H1 (cell line): ENCODE measurements around the gene RXRA. TPM values are rescaled to one million over a fixed set of nuclear protein-coding genes. Genes with fewer than 3 reads are reported as not detected.

Source experiments
- CHD2 ChIP-seq: IDR thresholded peaks from 2 replicates; pipeline ENCODE4 v1.6.1; 2012; ENCODE audit warnings: low read length, improper control_type of control experiment
- CHD7 ChIP-seq: fragments of 300-600 bp; sonication (generic); IDR thresholded peaks from 2 replicates; pipeline ENCODE4 v1.7.1; 2012; ENCODE audit warnings: low read length, moderate library complexity, mild to moderate bottlenecking, inconsistent platforms; ENCODE audit not compliant: insufficient replicate concordance
- GABPA ChIP-seq: IDR thresholded peaks from 2 replicates; pipeline ENCODE4 v1.6.1; 2011; ENCODE audit warnings: mild to moderate bottlenecking, low read length, moderate library complexity, borderline replicate concordance; ENCODE audit not compliant: insufficient read depth
- KDM5A ChIP-seq: fragments of 200-600 bp; IDR thresholded peaks from 2 replicates; pipeline ENCODE4 v1.7.1; 2012; ENCODE audit warnings: mild to moderate bottlenecking, low read length, inconsistent platforms, mixed read lengths
- POLR2A ChIP-seq, 2 experiments: IDR thresholded peaks; 1 replicate in 1 of 2; 2 replicates in 1 of 2; pipeline ENCODE4 v1.6.1; 2011; ENCODE audit warnings: low read depth in 2 of 2, low read length in 2 of 2, mild to moderate bottlenecking in 2 of 2; ENCODE audit errors: control extremely low read depth in 1 of 2
- RFX5 ChIP-seq: IDR thresholded peaks from 2 replicates; pipeline ENCODE4 v1.6.1; 2011; ENCODE audit warnings: low read depth, low read length, improper control_type of control experiment, borderline replicate concordance
- RNF2 ChIP-seq: fragments of 200-900, 300-1000 bp; sonication (generic); IDR thresholded peaks from 2 replicates; pipeline ENCODE4 v1.7.1; 2016; ENCODE audit warnings: borderline replicate concordance, low read depth, mild to moderate bottlenecking, antibody characterized with exemption, low read length; ENCODE audit not compliant: poor library complexity, severe bottlenecking; ENCODE audit errors: missing control alignments
- RXRA ChIP-seq: IDR thresholded peaks from 2 replicates; pipeline ENCODE4 v1.6.1; 2011; ENCODE audit warnings: low read depth, mild to moderate bottlenecking, low read length, moderate library complexity; ENCODE audit not compliant: insufficient read depth
- USF2 ChIP-seq: IDR thresholded peaks from 2 replicates; pipeline ENCODE4 v1.6.1; 2011; ENCODE audit warnings: low read length, improper control_type of control experiment
- polyA plus RNA-seq, 7 experiments: library from polyadenylated mRNA; depleted of rRNA in 3 of 7; stranded (reverse) in 5 of 7; unstranded in 2 of 7; fragments of >200 nt in 5 of 7; fragments of 200-250 nt in 2 of 7; gene quantifications; 1 replicate in 5 of 7; 2 replicates in 1 of 7; 4 replicates in 1 of 7; pipeline versions ENCODE4 v1.2.1 to v1.2.3, GENCODE V29; 2011 to 2013; ENCODE audit warnings: missing spikeins in 2 of 7, mixed read lengths in 2 of 7
- total RNA-seq: library from RNA; stranded (reverse); fragmentation: NEBNext Ultra II Directional; extraction: Animal tissue kit (Norgen Biotek cat#: 25700); gene quantifications from 2 replicates; pipeline ENCODE4 v1.2.1, GENCODE V29; 2021

RXRA gene
- total and polyA plus RNA-seq, 2 of the 8 experiments (the other 6 are each of a cell fraction or from before 2014, with no cell fraction given): 9.8 to 29.4 TPM

GRCh38 chr9:134340475-134341160, 14.4 kb downstream of the RXRA start (continued):
- no peak for TF ChIP-seq CHD7
- TF ChIP-seq POLR2A (IDR thresholded peaks at IDR 0.05; ENCODE audit: control extremely low read depth in 1 of 2, low read depth in 2 of 2, low read length in 2 of 2): no peak
- TF ChIP-seq RXRA: no peak
- no peak for TF ChIP-seq RNF2
- TF ChIP-seq GABPA: no peak
- no peak for TF ChIP-seq USF2
- no peak for TF ChIP-seq KDM5A
- no peak for TF ChIP-seq CHD2
- TF ChIP-seq RFX5: no peak
